ENCODE measurements around the gene RAPGEF4. TPM values are rescaled to one million over a fixed set of nuclear protein-coding genes. Genes with fewer than 3 reads are reported as not detected.

Gene RAPGEF4
- total and polyA plus RNA-seq, 9 of the 15 experiments (the other 6 are each of a cell fraction or from before 2014, with no cell fraction given) = 0.04 to 0.33 (median 0.13) TPM; not detected in 6

GRCh38 chr2:172817411-172817810 lies 81.8 kb downstream of the RAPGEF4 start:
- H3K9me1 ChIP-seq (ENCODE audit: control insufficient read depth, insufficient read depth, low read length) = no peaks in the 10 kb centered on the region
- no peak overlapping the region for H3K4me3 ChIP-seq
- in situ Hi-C loops (cut with MboI) = no loop called here
- intact Hi-C loops (cut with micrococcal nuclease) = no loop called here
- TF ChIP-seq ZNF512 (tag; IDR thresholded peaks at IDR 0.05) (no peak), CHD1 (IDR thresholded peaks at IDR 0.05; ENCODE audit: low read length) (no peak), E2F6 (IDR thresholded peaks at IDR 0.05; ENCODE audit: borderline replicate concordance in 1 of 2, extremely low read depth in 1 of 2, insufficient read depth in 1 of 2, insufficient read length in 1 of 2, low read depth in 1 of 2, low read length in 1 of 2, poor library complexity in 1 of 2, severe bottlenecking in 1 of 2) (no peak), DMBX1 (CRISPR knock-in tag; IDR thresholded peaks at IDR 0.05; ENCODE audit: borderline replicate concordance) (no peak), FOXK1 (CRISPR knock-in tag; IDR thresholded peaks at IDR 0.05; ENCODE audit: borderline replicate concordance) (no peak), STAG1 (CRISPR knock-in tag; IDR thresholded peaks at IDR 0.05; ENCODE audit: borderline replicate concordance) (no peak), EHMT2 (IDR thresholded peaks at IDR 0.05) (no peak), RFX1 (IDR thresholded peaks at IDR 0.05) (no peak), CREB3L1 (IDR thresholded peaks at IDR 0.05; ENCODE audit: borderline replicate concordance, low read depth) (no peak), TAL1 (IDR thresholded peaks at IDR 0.05) (no peak), E2F4 (CRISPR knock-in tag; IDR thresholded peaks at IDR 0.05; ENCODE audit: low read depth) (no peak), ZBTB7A (IDR thresholded peaks at IDR 0.05; ENCODE audit: borderline replicate concordance, control insufficient read depth, low read depth, low read length) (no peak)
- H3K27me3 ChIP-seq (ENCODE audit: control insufficient read depth in 2 of 2, insufficient read depth in 2 of 2, low read length in 2 of 2) = peaks cover 2 to 5% of the 10 kb centered on the region in 2 experiments; a peak in 3 of 5 replicates
- H3K9ac ChIP-seq (ENCODE audit: insufficient read depth in 1 of 2, low read depth in 2 of 2, low read length in 2 of 2) = no peak overlapping the region
- H3K9me3 ChIP-seq (replicated peaks; ENCODE audit: control insufficient read depth, insufficient read depth, low read depth, low read length) = no peaks in the 10 kb centered on the region
- ATAC-seq = no peak
- ChIA-PET POLR2A (no interaction called here), CTCF (ENCODE audit: low intra/inter-chr PET ratio) (no interaction called here)
- BruUV-seq (replicated peaks) = no TSS peak
- H3K27ac ChIP-seq (ENCODE audit: extremely low read depth, low read depth, low read length) = no peak overlapping the region
- no peak for DNase-seq (ENCODE audit: extremely low read depth in 1 of 4, low spot score in 3 of 4)
- no peaks in the 10 kb centered on the region for H3K79me2 ChIP-seq (ENCODE audit: control insufficient read depth, insufficient read depth, low read length)
- H3K36me3 ChIP-seq (ENCODE audit: control insufficient read depth, insufficient read depth, low read length) = no peaks in the 10 kb centered on the region
- H3K4me1 ChIP-seq (replicated peaks in 1 of 2; ENCODE audit: control insufficient read depth in 2 of 2, insufficient read depth in 2 of 2, low read length in 2 of 2) = no peaks in the 10 kb centered on the region
- peak; percentile 48 for FAIRE-seq
- H2AFZ ChIP-seq (ENCODE audit: low read depth, low read length) = no peak overlapping the region
- no peak overlapping the region for H3K4me2 ChIP-seq (ENCODE audit: insufficient read depth, low read length)
- WGBS (ENCODE audit: insufficient coverage, low coverage, missing lambda C conversion rate) = 0% methylated on average over 1 of the region's 1 CpG
- no peaks in the 10 kb centered on the region for H4K20me1 ChIP-seq (replicated peaks; ENCODE audit: control insufficient read depth, insufficient read depth, low read length)

Measured in K562 (cell line).